ENCODE measurements around the gene TALDO1. TPM values are rescaled to one million over a fixed set of nuclear protein-coding genes. Genes with fewer than 3 reads are reported as not detected.
A peak's percentile ranks its signal among the peaks of the same experiment; 100 is the strongest.

The TALDO1 gene
- polyA plus RNA-seq, 1 of the 3 experiments (the other 2 are of a cell fraction), result 103 TPM

DNA sequence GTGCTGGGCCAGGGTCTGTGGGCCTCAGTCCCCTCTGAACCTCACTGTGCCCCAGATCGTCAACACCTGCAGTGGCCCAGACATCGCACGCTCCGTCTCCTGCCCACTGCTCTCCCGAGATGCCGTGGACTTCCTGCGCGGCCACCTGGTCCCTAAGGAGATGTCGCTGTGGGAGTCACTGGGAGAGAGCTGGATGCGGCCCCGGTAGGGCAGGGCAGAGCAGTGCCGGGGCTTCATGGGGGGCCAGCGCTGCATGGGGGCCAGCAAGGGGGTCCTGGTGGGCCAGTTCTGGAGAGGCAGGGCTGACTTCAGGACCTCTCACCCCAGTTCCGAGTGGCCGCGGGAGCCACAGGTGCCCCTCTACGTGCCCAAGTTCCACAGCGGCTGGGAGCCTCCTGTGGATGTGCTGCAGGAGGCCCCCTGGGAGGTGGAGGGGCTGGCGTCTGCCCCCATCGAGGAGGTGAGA, 24.9 kb upstream of the TALDO1 start:
- WGBS (ENCODE audit: low lambda C conversion rate), result 27% methylated on average over 9 of the region's 20 CpGs
- Histone ChIP-seq H3K9ac (no peak overlapping the region), H3K27ac (ENCODE audit: low read depth in 2 of 2, low read length in 1 of 2) (no peak overlapping the region), H3K36me3 (replicated peaks in 1 of 2; ENCODE audit: control insufficient read depth in 1 of 2, insufficient read depth in 2 of 2, low read length in 1 of 2) (no peaks in the 10 kb centered on the region), H3F3A (replicated peaks; ENCODE audit: insufficient read depth) (peaks cover 4% of the 10 kb centered on the region), H4K20me1 (ENCODE audit: insufficient read depth) (no peaks in the 10 kb centered on the region), H3K79me2 (ENCODE audit: insufficient read depth) (no peaks in the 10 kb centered on the region), H3K4me3 (ENCODE audit: low read depth in 2 of 2, low read length in 1 of 2) (no peak overlapping the region), H3K4me2 (no peak overlapping the region), H3K27me3 (ENCODE audit: insufficient read depth) (peaks cover 52% of the 10 kb centered on the region), H2AFZ (ENCODE audit: low read depth) (no peak overlapping the region), H3K4me1 (ENCODE audit: control insufficient read depth in 1 of 2, insufficient read depth in 2 of 2, low read depth in 1 of 2, low read length in 1 of 2) (peaks cover 0 to 14% of the 10 kb centered on the region in 2 experiments; a peak in 1 of 4 replicates), H3K9me2 (no peaks in the 10 kb centered on the region), H3K9me3 (no peaks in the 10 kb centered on the region)
- POLR2A ChIA-PET, result no interaction called here
- CTCF ChIA-PET, result interaction anchor here (0.7 to 11.8 kb wide), 21 partner anchors 10 to 279 kb away, joined by 3 to 150 read pairs (median 5); partner anchors contain the start of genes DEAF1, PHRF1, TALDO1 and TMEM80
- no peak for TF ChIP-seq NFIC (IDR thresholded peaks at IDR 0.05; ENCODE audit: borderline replicate concordance)
- no peak for TF ChIP-seq NRF1 (IDR thresholded peaks at IDR 0.05; ENCODE audit: low read depth, low read length)
- TF ChIP-seq TAF1 (IDR thresholded peaks at IDR 0.05; ENCODE audit: borderline replicate concordance, low read depth, low read length), result no peak
- TF ChIP-seq REST (IDR thresholded peaks at IDR 0.05; ENCODE audit: low read depth, low read length), result no peak
- no peak for TF ChIP-seq SIN3A (IDR thresholded peaks at IDR 0.05; ENCODE audit: borderline replicate concordance, low read depth, low read length)
- TF ChIP-seq FOXJ3 (CRISPR knock-in tag; IDR thresholded peaks at IDR 0.05), result no peak
- no peak for TF ChIP-seq JUND (IDR thresholded peaks at IDR 0.05)
- no peak for TF ChIP-seq ELF1 (IDR thresholded peaks at IDR 0.05)
- TF ChIP-seq FOXM1 (IDR thresholded peaks at IDR 0.05; ENCODE audit: low read depth), result no peak
- no peak for TF ChIP-seq EZH2phosphoT487 (IDR thresholded peaks at IDR 0.05; ENCODE audit: borderline replicate concordance, low read depth)
- TF ChIP-seq RXRA (IDR thresholded peaks at IDR 0.05; ENCODE audit: borderline replicate concordance, low read depth), result no peak
- TF ChIP-seq, protein P1, sequence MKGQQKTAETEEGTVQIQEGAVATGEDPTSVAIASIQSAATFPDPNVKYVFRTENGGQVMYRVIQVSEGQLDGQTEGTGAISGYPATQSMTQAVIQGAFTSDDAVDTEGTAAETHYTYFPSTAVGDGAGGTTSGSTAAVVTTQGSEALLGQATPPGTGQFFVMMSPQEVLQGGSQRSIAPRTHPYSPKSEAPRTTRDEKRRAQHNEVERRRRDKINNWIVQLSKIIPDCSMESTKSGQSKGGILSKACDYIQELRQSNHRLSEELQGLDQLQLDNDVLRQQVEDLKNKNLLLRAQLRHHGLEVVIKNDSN (IDR thresholded peaks at IDR 0.05; ENCODE audit: borderline replicate concordance, low read depth), result no peak
- TF ChIP-seq, protein P2, sequence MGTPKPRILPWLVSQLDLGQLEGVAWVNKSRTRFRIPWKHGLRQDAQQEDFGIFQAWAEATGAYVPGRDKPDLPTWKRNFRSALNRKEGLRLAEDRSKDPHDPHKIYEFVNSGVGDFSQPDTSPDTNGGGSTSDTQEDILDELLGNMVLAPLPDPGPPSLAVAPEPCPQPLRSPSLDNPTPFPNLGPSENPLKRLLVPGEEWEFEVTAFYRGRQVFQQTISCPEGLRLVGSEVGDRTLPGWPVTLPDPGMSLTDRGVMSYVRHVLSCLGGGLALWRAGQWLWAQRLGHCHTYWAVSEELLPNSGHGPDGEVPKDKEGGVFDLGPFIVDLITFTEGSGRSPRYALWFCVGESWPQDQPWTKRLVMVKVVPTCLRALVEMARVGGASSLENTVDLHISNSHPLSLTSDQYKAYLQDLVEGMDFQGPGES (IDR thresholded peaks at IDR 0.05; ENCODE audit: low read depth, low read length), result no peak
- DNase-seq, result peak; percentile 39

Data from SK-N-SH (cell line).